K562 (cell line): ENCODE measurements around the gene FAM200A. TPM values are rescaled to one million over a fixed set of nuclear protein-coding genes. Genes with fewer than 3 reads are reported as not detected.

Source experiments
- CBFA2T3 ChIP-seq: fragments of 450-650 bp; IDR thresholded peaks from 2 replicates; pipeline ENCODE4 v1.6.1; 2017
- EHMT2 ChIP-seq: fragments of 450-650 bp; IDR thresholded peaks from 2 replicates; pipeline ENCODE4 v1.6.1; 2018; ENCODE audit warnings: antibody characterized with exemption
- ETV5 ChIP-seq: sonication (generic); formaldehyde crosslinking; IDR thresholded peaks from 2 replicates; pipeline ENCODE4 v1.4.0; 2020; ENCODE audit warnings: low read depth, mild to moderate bottlenecking, missing genetic modification reagents
- GATA2 ChIP-seq: sonication (generic); formaldehyde crosslinking; IDR thresholded peaks from 2 replicates; pipeline ENCODE4 v1.4.0; 2020; ENCODE audit warnings: mild to moderate bottlenecking, missing genetic modification reagents
- HSF4 ChIP-seq: fragments of 250-450 bp; sonication (Bioruptor Pico); IDR thresholded peaks from 2 replicates; pipeline ENCODE4 v2.1.2; 2022; ENCODE audit warnings: mild to moderate bottlenecking, moderate library complexity, borderline replicate concordance
- IRF2 ChIP-seq: sonication (generic); formaldehyde crosslinking; IDR thresholded peaks from 2 replicates; pipeline ENCODE4 v1.8.1; 2022; ENCODE audit warnings: mild to moderate bottlenecking, missing genetic modification reagents
- JUN ChIP-seq, 2 experiments: sonication (generic) in 1 of 2; formaldehyde crosslinking in 1 of 2; IDR thresholded peaks; 2 replicates each; pipeline versions ENCODE4 v1.6.1 to v1.8.0; 2012 to 2022; ENCODE audit warnings: borderline replicate concordance in 2 of 2, mild to moderate bottlenecking in 2 of 2, improper control_type of control experiment in 1 of 2, low read depth in 1 of 2, low read length in 1 of 2, missing genetic modification reagents in 1 of 2
- MXI1 ChIP-seq: IDR thresholded peaks from 2 replicates; pipeline ENCODE4 v1.6.1; 2011; ENCODE audit warnings: low read depth, mild to moderate bottlenecking, improper control_type of control experiment, low read length
- PHF8 ChIP-seq: fragments of 200-600 bp; sonication (generic); IDR thresholded peaks from 2 replicates; pipeline ENCODE4 v1.6.1; 2012; ENCODE audit warnings: mixed run types, mild to moderate bottlenecking, inconsistent platforms, low read length, moderate library complexity, borderline replicate concordance
- PHTF2 ChIP-seq: fragments of 250-450 bp; sonication (Bioruptor Pico); IDR thresholded peaks from 2 replicates; pipeline ENCODE4 v1.5.0; 2021; ENCODE audit warnings: mild to moderate bottlenecking
- PTRF ChIP-seq: fragments of 450-650 bp; IDR thresholded peaks from 2 replicates; pipeline ENCODE4 v1.6.1; 2016; ENCODE audit warnings: mild to moderate bottlenecking, missing genetic modification characterization, missing compliant biosample characterization
- RBM17 ChIP-seq: fragments of 200-400 bp; formaldehyde crosslinking; IDR thresholded peaks from 2 replicates; pipeline ENCODE4 v1.6.1; 2017; ENCODE audit warnings: low read depth, mild to moderate bottlenecking, low read length, borderline replicate concordance
- SPI1 ChIP-seq: IDR thresholded peaks from 2 replicates; pipeline ENCODE4 v1.6.1; 2011; ENCODE audit warnings: low read depth, low read length, control low read depth, borderline replicate concordance
- WHSC1 ChIP-seq: IDR thresholded peaks from one replicate; pipeline ENCODE4 v1.6.1; 2012; ENCODE audit warnings: low read length, control low read depth, inconsistent platforms
- ZKSCAN3 ChIP-seq: fragments of 250-450 bp; sonication (Bioruptor Pico); IDR thresholded peaks from 2 replicates; pipeline ENCODE4 v1.4.0; 2020
- ZNF133 ChIP-seq: fragments of 250-450 bp; sonication (Bioruptor Pico); IDR thresholded peaks from 2 replicates; pipeline ENCODE4 v1.4.0; 2020; ENCODE audit warnings: mild to moderate bottlenecking
- ZNF561 ChIP-seq: fragments of 450-650 bp; formaldehyde crosslinking; conservative IDR thresholded peaks from 2 replicates; pipeline ENCODE4 v1.4.0; 2020; ENCODE audit warnings: mild to moderate bottlenecking, moderate library complexity
- ZNF589 ChIP-seq: fragments of 200-800 bp; sonication (Bioruptor generic); IDR thresholded peaks from 2 replicates; pipeline ENCODE4 v1.6.1; 2016; ENCODE audit warnings: low read depth, missing genetic modification characterization, missing compliant biosample characterization
- polyA plus RNA-seq, 8 experiments: library from polyadenylated mRNA; depleted of rRNA in 4 of 8; stranded (reverse) in 5 of 8; unstranded in 3 of 8; fragments of >200 nt; fragmentation: Nextera tagmentation in 2 of 8; fragmentation: Illumina TruSeq in 1 of 8; extraction: Ambion mirVana in 2 of 8; extraction: Trizol in 1 of 8; gene quantifications; 2 replicates each; pipeline versions ENCODE4 v1.2.1 to v1.2.3, GENCODE V29; 2011 to 2014; ENCODE audit warnings: inconsistent platforms in 1 of 8, missing spikeins in 1 of 8
- total RNA-seq, 7 experiments: library from RNA; depleted of rRNA in 6 of 7; stranded (reverse); fragments of >200 nt in 6 of 7; fragmentation: Illumina TruSeq in 2 of 7; extraction: Trizol in 2 of 7; gene quantifications; 2 replicates each; pipeline versions ENCODE4 v1.2.1 to v1.2.3, GENCODE V29; 2011 to 2021; ENCODE audit warnings: low replicate concordance in 1 of 7
- TF ChIP-seq, protein P1 (sequence below): sonication (generic); formaldehyde crosslinking; IDR thresholded peaks from 2 replicates; pipeline ENCODE4 v1.4.0; 2020; ENCODE audit warnings: mild to moderate bottlenecking, missing genetic modification reagents
- TF ChIP-seq, protein P2 (sequence below): fragments of 450-650 bp; formaldehyde crosslinking; IDR thresholded peaks from 2 replicates; pipeline ENCODE4 v1.4.0; 2020; ENCODE audit warnings: mild to moderate bottlenecking, moderate library complexity
- TF ChIP-seq, protein P3 (sequence below): fragments of 200-800 bp; sonication (Bioruptor generic); IDR thresholded peaks from 2 replicates; pipeline ENCODE4 v1.6.1; 2017; ENCODE audit warnings: missing genetic modification characterization, missing compliant biosample characterization
- TF ChIP-seq, protein P4 (sequence below): sonication (generic); formaldehyde crosslinking; IDR thresholded peaks from 2 replicates; pipeline ENCODE4 v1.8.0; 2022; ENCODE audit warnings: mild to moderate bottlenecking, low read depth, missing genetic modification reagents

Gene FAM200A
- total and polyA plus RNA-seq, 9 of the 15 experiments (the other 6 are each of a cell fraction or from before 2014, with no cell fraction given), result 3.3 to 11.2 (median 8.3) TPM

DNA sequence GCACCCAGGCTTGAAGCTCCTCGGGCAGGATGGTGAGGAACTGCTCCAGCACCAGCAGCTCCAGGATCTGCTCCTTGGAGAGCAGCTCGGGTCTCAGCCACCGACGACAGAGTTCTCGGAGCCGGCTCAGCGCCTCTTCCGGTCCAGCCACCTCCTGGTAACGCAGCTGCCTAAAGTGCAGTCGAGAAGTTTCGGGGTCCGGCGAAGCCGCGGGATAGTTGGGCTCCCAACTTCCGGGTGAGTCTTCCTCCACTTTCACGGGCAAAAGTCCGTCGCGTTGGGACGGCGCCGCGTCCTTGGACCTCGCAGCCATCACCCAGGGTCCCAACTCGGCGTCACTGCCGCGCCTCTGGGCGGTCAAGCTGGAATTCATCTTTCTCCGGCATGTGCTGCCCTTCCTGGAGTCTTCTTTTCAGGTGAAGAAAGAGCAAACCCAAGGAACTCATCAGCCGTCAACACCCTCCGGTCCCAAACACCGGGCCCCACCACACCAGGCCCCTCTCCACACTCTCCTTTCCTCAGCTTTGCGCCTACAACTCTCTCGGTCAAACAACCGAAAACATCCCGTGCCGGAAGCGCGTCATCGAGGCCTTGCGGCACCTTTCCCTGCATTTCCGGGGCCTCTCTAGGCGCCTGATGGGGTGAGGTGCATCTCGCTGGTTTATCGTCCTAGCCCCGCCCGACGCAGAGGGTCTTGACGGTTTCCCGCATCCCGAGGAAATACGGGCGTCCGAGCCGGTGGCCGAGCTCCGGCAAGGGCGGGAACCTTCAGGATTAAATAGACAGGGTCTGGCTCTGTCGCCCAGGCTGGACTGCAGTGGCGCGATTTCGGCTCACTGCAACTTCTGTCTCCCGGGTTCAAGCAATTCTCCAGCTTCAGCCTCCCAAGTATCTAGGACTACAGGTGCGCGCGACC is 51.9 kb downstream of the FAM200A start, which contains the start of gene ZNF394 (continued):
- TF ChIP-seq, protein P1, sequence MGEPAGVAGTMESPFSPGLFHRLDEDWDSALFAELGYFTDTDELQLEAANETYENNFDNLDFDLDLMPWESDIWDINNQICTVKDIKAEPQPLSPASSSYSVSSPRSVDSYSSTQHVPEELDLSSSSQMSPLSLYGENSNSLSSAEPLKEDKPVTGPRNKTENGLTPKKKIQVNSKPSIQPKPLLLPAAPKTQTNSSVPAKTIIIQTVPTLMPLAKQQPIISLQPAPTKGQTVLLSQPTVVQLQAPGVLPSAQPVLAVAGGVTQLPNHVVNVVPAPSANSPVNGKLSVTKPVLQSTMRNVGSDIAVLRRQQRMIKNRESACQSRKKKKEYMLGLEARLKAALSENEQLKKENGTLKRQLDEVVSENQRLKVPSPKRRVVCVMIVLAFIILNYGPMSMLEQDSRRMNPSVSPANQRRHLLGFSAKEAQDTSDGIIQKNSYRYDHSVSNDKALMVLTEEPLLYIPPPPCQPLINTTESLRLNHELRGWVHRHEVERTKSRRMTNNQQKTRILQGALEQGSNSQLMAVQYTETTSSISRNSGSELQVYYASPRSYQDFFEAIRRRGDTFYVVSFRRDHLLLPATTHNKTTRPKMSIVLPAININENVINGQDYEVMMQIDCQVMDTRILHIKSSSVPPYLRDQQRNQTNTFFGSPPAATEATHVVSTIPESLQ (CRISPR knock-in tag), result no peak
- TF ChIP-seq ZNF589 (no peak), PHTF2 (CRISPR knock-in tag) (no peak), RBM17 (no peak), GATA2 (CRISPR knock-in tag) (no peak), ZNF133 (CRISPR knock-in tag) (no peak), WHSC1 (no peak), ZNF561 (CRISPR knock-in tag) (no peak), PTRF (tag) (no peak), SPI1 (no peak), EHMT2 (peak; percentile 50; the same call in 1 of the 2 replicates), PHF8 (peak; percentile 94), JUN (IDR thresholded peaks at IDR 0.05; ENCODE audit: borderline replicate concordance, low read depth, low read length) (peak; percentile 66), JUN (CRISPR knock-in tag; IDR thresholded peaks at IDR 0.05; ENCODE audit: borderline replicate concordance) (no peak), MXI1 (no peak; the same call in 1 of the 2 replicates), ZKSCAN3 (CRISPR knock-in tag) (no peak), CBFA2T3 (no peak), IRF2 (no peak), HSF4 (CRISPR knock-in tag) (no peak), ETV5 (CRISPR knock-in tag) (no peak)
- TF ChIP-seq, protein P2, sequence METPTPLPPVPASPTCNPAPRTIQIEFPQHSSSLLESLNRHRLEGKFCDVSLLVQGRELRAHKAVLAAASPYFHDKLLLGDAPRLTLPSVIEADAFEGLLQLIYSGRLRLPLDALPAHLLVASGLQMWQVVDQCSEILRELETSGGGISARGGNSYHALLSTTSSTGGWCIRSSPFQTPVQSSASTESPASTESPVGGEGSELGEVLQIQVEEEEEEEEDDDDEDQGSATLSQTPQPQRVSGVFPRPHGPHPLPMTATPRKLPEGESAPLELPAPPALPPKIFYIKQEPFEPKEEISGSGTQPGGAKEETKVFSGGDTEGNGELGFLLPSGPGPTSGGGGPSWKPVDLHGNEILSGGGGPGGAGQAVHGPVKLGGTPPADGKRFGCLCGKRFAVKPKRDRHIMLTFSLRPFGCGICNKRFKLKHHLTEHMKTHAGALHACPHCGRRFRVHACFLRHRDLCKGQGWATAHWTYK (CRISPR knock-in tag), result no peak
- TF ChIP-seq, protein P3, sequence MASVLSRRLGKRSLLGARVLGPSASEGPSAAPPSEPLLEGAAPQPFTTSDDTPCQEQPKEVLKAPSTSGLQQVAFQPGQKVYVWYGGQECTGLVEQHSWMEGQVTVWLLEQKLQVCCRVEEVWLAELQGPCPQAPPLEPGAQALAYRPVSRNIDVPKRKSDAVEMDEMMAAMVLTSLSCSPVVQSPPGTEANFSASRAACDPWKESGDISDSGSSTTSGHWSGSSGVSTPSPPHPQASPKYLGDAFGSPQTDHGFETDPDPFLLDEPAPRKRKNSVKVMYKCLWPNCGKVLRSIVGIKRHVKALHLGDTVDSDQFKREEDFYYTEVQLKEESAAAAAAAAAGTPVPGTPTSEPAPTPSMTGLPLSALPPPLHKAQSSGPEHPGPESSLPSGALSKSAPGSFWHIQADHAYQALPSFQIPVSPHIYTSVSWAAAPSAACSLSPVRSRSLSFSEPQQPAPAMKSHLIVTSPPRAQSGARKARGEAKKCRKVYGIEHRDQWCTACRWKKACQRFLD (CRISPR knock-in tag), result 0 out of 2 replicates have a peak, but pooled peaks have one; percentile 24
- TF ChIP-seq, protein P4, sequence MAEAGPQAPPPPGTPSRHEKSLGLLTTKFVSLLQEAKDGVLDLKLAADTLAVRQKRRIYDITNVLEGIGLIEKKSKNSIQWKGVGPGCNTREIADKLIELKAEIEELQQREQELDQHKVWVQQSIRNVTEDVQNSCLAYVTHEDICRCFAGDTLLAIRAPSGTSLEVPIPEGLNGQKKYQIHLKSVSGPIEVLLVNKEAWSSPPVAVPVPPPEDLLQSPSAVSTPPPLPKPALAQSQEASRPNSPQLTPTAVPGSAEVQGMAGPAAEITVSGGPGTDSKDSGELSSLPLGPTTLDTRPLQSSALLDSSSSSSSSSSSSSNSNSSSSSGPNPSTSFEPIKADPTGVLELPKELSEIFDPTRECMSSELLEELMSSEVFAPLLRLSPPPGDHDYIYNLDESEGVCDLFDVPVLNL, result peak; percentile 17; the same call in 1 of the 2 replicates
